OCI-LY7 (cell line): ENCODE data around the gene MKKS.

Experiments used
- CTCF ChIP-seq: fragments of 200-600 bp; sonication (generic); conservative IDR thresholded peaks from 2 replicates; pipeline ENCODE4 v1.5.1; 2014; ENCODE audit warnings: mild to moderate bottlenecking, antibody characterized with exemption, low read length, moderate library complexity, mixed read lengths
- EZH2phosphoT487 ChIP-seq: fragments of 200-600 bp; sonication (generic); IDR thresholded peaks from 2 replicates; pipeline ENCODE4 v1.6.1; 2018; ENCODE audit warnings: low read depth, borderline replicate concordance, mild to moderate bottlenecking, mixed run types, antibody characterized with exemption, low read length, moderate library complexity, mixed read lengths

- TF ChIP-seq CTCF = no peak
- TF ChIP-seq EZH2phosphoT487 = no peak
Measured at GRCh38 chr20:10433014-10433622, 904 bp downstream of the MKKS start.
